MM.1S (cell line): Measurements from ENCODE around the gene SIAH1.

Source experiments
- EZH2 ChIP-seq: fragments of 300-600 bp; sonication (generic); optimal IDR thresholded peaks from 2 replicates; pipeline ENCODE3; 2017; ENCODE audit warnings: low read depth, mild to moderate bottlenecking, antibody characterized with exemption, low read length, mixed read lengths
- EZH2phosphoT487 ChIP-seq: fragments of 300-600 bp; sonication (generic); IDR thresholded peaks from 2 replicates; pipeline ENCODE4 v1.6.1; 2018; ENCODE audit warnings: antibody characterized with exemption, low read length
- TF ChIP-seq, protein P1 (sequence below): fragments of 300-600 bp; sonication (generic); IDR thresholded peaks from 2 replicates; pipeline ENCODE4 v1.5.1; 2016; ENCODE audit warnings: antibody characterized with exemption, low read length, mixed read lengths

DNA sequence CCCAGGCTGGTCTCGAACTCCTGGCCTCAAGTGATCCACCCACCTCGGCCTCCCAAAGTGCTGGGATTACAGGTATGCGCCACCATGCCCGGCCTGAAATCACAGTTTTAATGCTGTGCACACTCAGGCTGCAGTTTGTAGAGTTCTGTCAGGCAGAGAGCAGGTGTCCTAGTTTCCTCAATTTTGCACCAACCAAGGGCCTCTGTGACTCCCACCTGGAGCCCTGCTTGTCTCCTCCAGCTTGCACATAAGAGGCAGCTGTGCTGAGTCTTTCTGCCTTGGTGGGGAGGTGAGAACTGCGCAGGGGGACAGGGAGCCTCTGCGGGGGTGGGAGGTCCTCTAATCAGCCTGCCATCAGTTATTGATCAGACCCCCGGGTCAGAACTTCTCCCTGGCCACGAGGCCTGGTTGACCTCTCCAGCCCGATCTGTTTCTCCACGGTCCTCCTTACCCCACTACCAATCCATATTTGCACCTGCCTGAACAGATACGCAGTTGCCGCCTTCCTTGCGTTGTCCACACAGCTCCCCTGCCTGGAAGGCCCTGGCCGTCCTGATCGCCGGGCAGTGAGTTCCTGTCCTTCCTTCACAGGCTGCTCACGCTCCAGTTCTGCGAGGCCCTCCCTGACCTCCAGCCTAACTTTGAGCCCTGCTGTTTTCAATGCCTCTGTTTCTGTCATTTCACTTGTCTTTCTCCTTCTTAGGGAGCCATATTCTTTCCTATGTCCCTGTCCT, 48.1 kb upstream of the SIAH1 start:
- TF ChIP-seq, protein P1, sequence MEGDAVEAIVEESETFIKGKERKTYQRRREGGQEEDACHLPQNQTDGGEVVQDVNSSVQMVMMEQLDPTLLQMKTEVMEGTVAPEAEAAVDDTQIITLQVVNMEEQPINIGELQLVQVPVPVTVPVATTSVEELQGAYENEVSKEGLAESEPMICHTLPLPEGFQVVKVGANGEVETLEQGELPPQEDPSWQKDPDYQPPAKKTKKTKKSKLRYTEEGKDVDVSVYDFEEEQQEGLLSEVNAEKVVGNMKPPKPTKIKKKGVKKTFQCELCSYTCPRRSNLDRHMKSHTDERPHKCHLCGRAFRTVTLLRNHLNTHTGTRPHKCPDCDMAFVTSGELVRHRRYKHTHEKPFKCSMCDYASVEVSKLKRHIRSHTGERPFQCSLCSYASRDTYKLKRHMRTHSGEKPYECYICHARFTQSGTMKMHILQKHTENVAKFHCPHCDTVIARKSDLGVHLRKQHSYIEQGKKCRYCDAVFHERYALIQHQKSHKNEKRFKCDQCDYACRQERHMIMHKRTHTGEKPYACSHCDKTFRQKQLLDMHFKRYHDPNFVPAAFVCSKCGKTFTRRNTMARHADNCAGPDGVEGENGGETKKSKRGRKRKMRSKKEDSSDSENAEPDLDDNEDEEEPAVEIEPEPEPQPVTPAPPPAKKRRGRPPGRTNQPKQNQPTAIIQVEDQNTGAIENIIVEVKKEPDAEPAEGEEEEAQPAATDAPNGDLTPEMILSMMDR, result no peak
- no peak for TF ChIP-seq EZH2
- no peak for TF ChIP-seq EZH2phosphoT487
